K562 (cell line): ENCODE data around the gene FBL. TPM values are rescaled to one million over a fixed set of nuclear protein-coding genes. Genes with fewer than 3 reads are reported as not detected.

Experiments used
- AFF4 ChIP-seq: sonication (generic); formaldehyde crosslinking; IDR thresholded peaks from 2 replicates; pipeline ENCODE4 v1.8.0; 2023; ENCODE audit warnings: mild to moderate bottlenecking, missing genetic modification reagents
- CBX3 ChIP-seq, 2 experiments: IDR thresholded peaks; 1 replicate in 1 of 2; 2 replicates in 1 of 2; pipeline ENCODE4 v1.6.1; 2012; ENCODE audit warnings: inconsistent platforms in 2 of 2, low read length in 2 of 2, borderline replicate concordance in 1 of 2, control low read depth in 1 of 2
- CREB3 ChIP-seq: fragments of 450-650 bp; conservative IDR thresholded peaks from 2 replicates; pipeline ENCODE4 v1.6.1; 2016; ENCODE audit warnings: missing genetic modification characterization, low read depth, mild to moderate bottlenecking, missing compliant biosample characterization, moderate library complexity
- GABPA ChIP-seq: fragments of 200-800 bp; sonication (Bioruptor generic); conservative IDR thresholded peaks from 2 replicates; pipeline ENCODE4 v1.6.1; 2016; ENCODE audit warnings: low read depth, missing genetic modification characterization, missing compliant biosample characterization
- GABPB2 ChIP-seq: fragments of 250-450 bp; sonication (Bioruptor Pico); conservative IDR thresholded peaks from 2 replicates; pipeline ENCODE4 v1.5.1; 2021; ENCODE audit warnings: mild to moderate bottlenecking
- GTF2B ChIP-seq: IDR thresholded peaks from 2 replicates; pipeline ENCODE4 v1.6.1; 2011; ENCODE audit not compliant: insufficient read length; ENCODE audit errors: extremely low read depth
- GTF3C2 ChIP-seq: IDR thresholded peaks from 3 replicates; pipeline ENCODE4 v1.6.1; 2011; ENCODE audit warnings: borderline replicate concordance, mild to moderate bottlenecking, moderate library complexity; ENCODE audit not compliant: insufficient read length; ENCODE audit errors: extremely low read depth
- MCM7 ChIP-seq, 2 experiments: fragments of 450-650 bp; IDR thresholded peaks; 2 replicates each; pipeline ENCODE4 v1.6.1; 2016 to 2018
- NCOA4 ChIP-seq: fragments of 450-650 bp; IDR thresholded peaks from 2 replicates; pipeline ENCODE4 v1.6.1; 2018; ENCODE audit warnings: mild to moderate bottlenecking; ENCODE audit not compliant: partially characterized antibody
- NFE2 ChIP-seq: IDR thresholded peaks from 2 replicates; pipeline ENCODE4 v1.6.1; 2014; ENCODE audit warnings: antibody characterized with exemption, low read depth
- NFRKB ChIP-seq: fragments of 450-650 bp; IDR thresholded peaks from 2 replicates; pipeline ENCODE4 v1.6.1; 2016; ENCODE audit warnings: low read depth
- PHF20 ChIP-seq: fragments of 450-650 bp; IDR thresholded peaks from 2 replicates; pipeline ENCODE4 v1.6.1; 2018; ENCODE audit not compliant: partially characterized antibody
- POLR2H ChIP-seq: IDR thresholded peaks from 2 replicates; pipeline ENCODE4 v1.6.1; 2016; ENCODE audit warnings: missing genetic modification characterization, low read depth, mild to moderate bottlenecking, control low read depth, missing compliant biosample characterization, moderate library complexity
- RAD21 ChIP-seq, 2 experiments: fragments of 250-450 bp in 1 of 2; fragments of 450-650 bp in 1 of 2; sonication (Bioruptor Pico) in 1 of 2; formaldehyde crosslinking in 1 of 2; IDR thresholded peaks in 1 of 2; conservative IDR thresholded peaks in 1 of 2; 2 replicates each; pipeline versions ENCODE4 v1.4.0 to v1.8.0; 2020 to 2022; ENCODE audit warnings: mild to moderate bottlenecking in 2 of 2, moderate library complexity in 1 of 2
- SLC30A9 ChIP-seq: fragments of 250-450 bp; sonication (Bioruptor Pico); IDR thresholded peaks from 2 replicates; pipeline ENCODE4 v1.8.0; 2022; ENCODE audit warnings: mild to moderate bottlenecking, moderate library complexity
- XRCC5 ChIP-seq: fragments of 200-400 bp; formaldehyde crosslinking; IDR thresholded peaks from 2 replicates; pipeline ENCODE4 v1.6.1; 2017; ENCODE audit warnings: low read depth, mild to moderate bottlenecking, low read length
- ZFP30 ChIP-seq: fragments of 250-450 bp; sonication (Bioruptor Pico); IDR thresholded peaks from 2 replicates; pipeline ENCODE4 v1.8.0; 2022; ENCODE audit warnings: moderate library complexity, mild to moderate bottlenecking, inconsistent platforms, borderline replicate concordance
- ZFX ChIP-seq: sonication (generic); formaldehyde crosslinking; IDR thresholded peaks from 2 replicates; pipeline ENCODE4 v1.8.0; 2022; ENCODE audit warnings: mild to moderate bottlenecking, missing genetic modification reagents, moderate library complexity
- ZNF263 ChIP-seq: sonication (generic); formaldehyde crosslinking; IDR thresholded peaks from 2 replicates; pipeline ENCODE4 v1.8.0; 2022; ENCODE audit warnings: mild to moderate bottlenecking, missing genetic modification reagents, borderline replicate concordance
- polyA plus RNA-seq, 8 experiments: library from polyadenylated mRNA; depleted of rRNA in 4 of 8; stranded (reverse) in 5 of 8; unstranded in 3 of 8; fragments of >200 nt; fragmentation: Nextera tagmentation in 2 of 8; fragmentation: Illumina TruSeq in 1 of 8; extraction: Ambion mirVana in 2 of 8; extraction: Trizol in 1 of 8; gene quantifications; 2 replicates each; pipeline versions ENCODE4 v1.2.1 to v1.2.3, GENCODE V29; 2011 to 2014; ENCODE audit warnings: inconsistent platforms in 1 of 8, missing spikeins in 1 of 8
- total RNA-seq, 7 experiments: library from RNA; depleted of rRNA in 6 of 7; stranded (reverse); fragments of >200 nt in 6 of 7; fragmentation: Illumina TruSeq in 2 of 7; extraction: Trizol in 2 of 7; gene quantifications; 2 replicates each; pipeline versions ENCODE4 v1.2.1 to v1.2.3, GENCODE V29; 2011 to 2021; ENCODE audit warnings: low replicate concordance in 1 of 7

FBL gene
- total and polyA plus RNA-seq, 9 of the 15 experiments (the other 6 are each of a cell fraction or from before 2014, with no cell fraction given): 201 to 1,696 (median 696) TPM

GRCh38 chr19:39833464-39834286 is 12.5 kb downstream of the FBL start, which contains the start of gene DYRK1B (continued):
- no peak for TF ChIP-seq NCOA4
- peak; percentile 67 for TF ChIP-seq NFRKB
- no peak for TF ChIP-seq ZNF263
- peak; percentile 89 for TF ChIP-seq ZFX (CRISPR knock-in tag)
- no peak for TF ChIP-seq ZFP30
- no peak for TF ChIP-seq CBX3 (IDR thresholded peaks at IDR 0.05; ENCODE audit: borderline replicate concordance in 1 of 2, low read length in 2 of 2)
- TF ChIP-seq CREB3 (tag): no peak
- TF ChIP-seq GABPB2 (CRISPR knock-in tag): no peak
- no peak for TF ChIP-seq XRCC5
- no peak for TF ChIP-seq SLC30A9 (CRISPR knock-in tag)
- no peak for TF ChIP-seq AFF4 (CRISPR knock-in tag)
- no peak for TF ChIP-seq MCM7 (IDR thresholded peaks at IDR 0.05)
- TF ChIP-seq NFE2: no peak
- peak; percentile 65 for TF ChIP-seq GABPA (tag)
- no peak for TF ChIP-seq GTF2B
- TF ChIP-seq RAD21 (CRISPR knock-in tag; conservative IDR thresholded peaks at IDR 0.05 in 1 of 2, IDR thresholded peaks at IDR 0.05 in 1 of 2): no peak
- TF ChIP-seq GTF3C2: no peak
- TF ChIP-seq PHF20: no peak
- peak; percentile 70; the same call in 1 of the 2 replicates for TF ChIP-seq POLR2H
